Activated naive CD8-positive, alpha-beta T cell treated with anti-CD3 and anti-CD28 coated beads, Interleukin-2, amount 50 U/mL, for 16 hours (primary cell): ENCODE measurements around the gene CALCOCO1.

Experiments
- DNase-seq: peaks from one replicate; pipeline ENCODE4 v3.0.0-alpha.2; 2020; ENCODE audit warnings: low read depth, low spot score

CALCOCO1 gene

DNA sequence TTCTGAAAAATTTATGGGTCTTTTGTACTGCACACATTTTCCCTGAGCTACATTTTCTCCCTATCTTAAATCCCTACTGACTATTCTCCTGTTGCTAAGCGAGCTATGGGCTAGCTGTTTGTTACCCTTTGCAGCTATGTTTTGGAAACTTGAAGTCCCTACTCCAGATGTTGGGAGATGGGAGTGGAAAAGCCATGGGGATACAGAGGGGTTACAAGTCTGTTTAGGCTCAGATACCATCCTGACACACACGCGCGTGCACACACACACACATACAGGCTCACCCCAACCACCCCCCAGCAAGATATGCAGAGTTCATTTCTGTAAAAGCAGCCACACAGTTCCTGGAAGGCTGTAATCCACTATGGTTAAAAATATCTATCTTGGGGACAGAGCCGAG lies 67.2 kb downstream of the CALCOCO1 start:
- DNase-seq, result no peak

DNA sequence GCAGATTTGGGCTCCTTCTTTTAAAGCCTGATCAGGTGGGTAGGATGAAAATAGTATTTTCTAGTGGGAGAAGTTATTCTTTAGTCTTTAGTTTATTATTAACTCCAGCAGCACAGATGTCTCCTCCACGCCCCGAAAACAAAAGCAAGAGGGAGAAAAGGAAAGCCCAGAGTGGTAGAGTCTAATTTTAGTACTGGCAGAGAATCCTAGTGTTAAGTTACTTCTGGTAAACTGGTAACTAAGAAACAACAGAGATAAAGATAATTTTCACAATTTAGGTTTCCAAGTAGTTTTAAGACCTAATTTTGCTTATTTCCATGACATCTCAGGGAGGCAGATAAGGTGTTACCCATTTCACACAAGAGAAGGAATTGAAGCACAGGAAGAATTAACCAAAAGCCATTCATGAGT lies 67.7 kb downstream of the CALCOCO1 start:
- DNase-seq, result no peak

DNA sequence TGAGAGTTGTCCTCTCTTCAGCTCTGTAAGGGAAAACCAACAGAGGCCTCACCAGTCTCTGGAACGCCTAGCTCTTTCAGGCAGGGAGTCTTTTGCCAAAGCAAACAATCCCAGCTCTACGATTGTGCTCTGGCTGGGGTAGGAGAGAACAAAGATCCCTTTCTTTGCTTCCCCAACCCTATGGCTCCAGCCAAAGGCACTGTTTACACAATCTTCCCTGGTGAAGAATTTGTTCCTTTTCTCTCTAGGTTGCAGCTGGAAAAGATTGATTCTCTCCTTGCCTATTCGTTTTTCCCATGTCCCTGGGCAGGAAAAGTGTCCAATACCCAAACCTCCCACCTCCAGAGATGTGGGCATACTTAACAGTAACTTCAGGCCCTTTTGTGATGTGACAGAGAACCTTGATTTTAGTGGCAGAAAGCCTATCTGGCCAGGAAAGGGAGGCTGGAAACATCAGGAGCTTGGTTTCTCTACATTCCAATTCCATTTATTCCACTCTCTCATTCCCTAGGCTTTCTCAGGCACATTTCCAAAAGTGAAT lies 68.2 kb downstream of the CALCOCO1 start:
- DNase-seq, result no peak
